Sigmoid colon (tissue), 7 donors: ENCODE measurements around the gene IL12RB1. TPM values are rescaled to one million over a fixed set of nuclear protein-coding genes. Genes with fewer than 3 reads are reported as not detected.

Experiments
- DNase-seq: peaks from one replicate; pipeline ENCODE4 v3.0.0-alpha.2; 2019
- H3K27ac ChIP-seq, 4 donors: fragments of 200-600 bp; sonication (generic); one replicate each; pipeline ENCODE4 v1.5.1; 2016 to 2019; ENCODE audit warnings: mild to moderate bottlenecking in 1 of 4
- H3K27me3 ChIP-seq, 3 donors: fragments of 200-600 bp; sonication (generic); one replicate each; pipeline ENCODE4 v1.5.1; 2019; ENCODE audit warnings: mild to moderate bottlenecking in 1 of 3
- H3K36me3 ChIP-seq, 4 donors: fragments of 200-600 bp; sonication (generic); one replicate each; pipeline ENCODE4 v1.5.1; 2016 to 2019
- H3K4me1 ChIP-seq, 4 donors: fragments of 200-600 bp; sonication (generic); one replicate each; pipeline ENCODE4 v1.5.1; 2017 to 2019
- H3K4me3 ChIP-seq, 4 donors: fragments of 200-600 bp; sonication (generic); one replicate each; pipeline ENCODE4 v1.5.1; 2017 to 2019; ENCODE audit warnings: mild to moderate bottlenecking in 2 of 4, moderate library complexity in 1 of 4
- H3K9me3 ChIP-seq, 4 donors: fragments of 200-600 bp in 3 of 4; sonication (generic) in 3 of 4; one replicate each; pipeline versions ENCODE4 v1.5.1 to v1.6.1; 2013 to 2019
- EP300 ChIP-seq, 4 donors: sonication (generic); formaldehyde crosslinking; IDR thresholded peaks; one replicate each; pipeline ENCODE4 v1.6.1; 2017; ENCODE audit warnings: antibody characterized with exemption in 4 of 4
- POLR2A ChIP-seq, 2 donors: fragments of 450-650 bp; IDR thresholded peaks; one replicate each; pipeline ENCODE4 v1.6.1; 2016; ENCODE audit warnings: antibody characterized with exemption in 2 of 2, mild to moderate bottlenecking in 2 of 2, moderate library complexity in 2 of 2
- POLR2AphosphoS5 ChIP-seq, 4 donors: sonication (generic); formaldehyde crosslinking; IDR thresholded peaks; one replicate each; pipeline ENCODE4 v1.6.1; 2017; ENCODE audit warnings: antibody characterized with exemption in 4 of 4
- WGBS, 2 donors: extraction: QIAGEN DNeasy Blood & Tissue Kit; methylation state at CpG; one replicate each; pipeline ENCODE4 v1.1.7; 2013; 5-methylcytosine and 5-hydroxymethylcytosine counted together
- intact Hi-C: fragments of 100-400 bp; cut with DNase I; formaldehyde crosslinking; loops from one replicate; pipeline ENCODE4 v1.15.1; 2023
- polyA plus RNA-seq, 3 donors: library from polyadenylated mRNA; stranded (reverse); fragments of 200-250 nt; gene quantifications; one replicate each; pipeline ENCODE4 v1.2.3, GENCODE V29; 2013
- total RNA-seq, 4 donors: library from RNA; depleted of rRNA; stranded (reverse); fragments of >200 nt; gene quantifications; one replicate each; pipeline ENCODE4 v1.1.0, GENCODE V29; 2016
- TF ChIP-seq, protein P1 (sequence below), 4 experiments: fragments of 450-650 bp in 3 of 4; fragments of 200-600 bp in 1 of 4; IDR thresholded peaks; one replicate each; pipeline ENCODE4 v1.5.1; 2016 to 2019; ENCODE audit warnings: antibody characterized with exemption in 4 of 4, mild to moderate bottlenecking in 3 of 4, moderate library complexity in 2 of 4
- donor health status: healthy with polysubstance abuse.
- donor health status: Bipolar disorder and iron deficiency.
- donor health status: healthy.

The IL12RB1 gene
- total and polyA plus RNA-seq, 7 donors = 0.99 to 6.0 (median 2.0) TPM; not detected in 1

DNA sequence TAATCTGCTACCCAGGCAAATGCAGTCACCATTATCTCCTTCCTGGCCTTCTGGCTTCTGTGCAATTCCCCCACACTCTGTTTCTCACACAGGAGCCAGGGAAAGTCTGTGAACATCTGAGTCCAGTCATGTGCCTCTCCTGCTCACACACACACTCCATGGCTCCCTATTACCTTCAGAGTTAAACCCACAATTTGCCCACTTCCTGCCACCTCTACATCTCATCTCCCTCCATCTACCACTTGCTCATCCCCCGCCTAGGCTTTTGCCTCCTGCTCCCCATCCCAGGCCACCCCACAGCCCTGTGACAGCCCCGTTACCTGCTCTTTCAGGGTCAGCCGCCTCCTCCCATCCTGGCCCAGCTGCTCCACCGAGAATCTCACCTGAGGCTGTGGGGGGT, 13.5 kb downstream of the IL12RB1 start:
- Histone ChIP-seq H3K4me3 (no peak overlapping the region), H3K27ac (no peak overlapping the region), H3K27me3 (no peaks in the 10 kb centered on the region), H3K36me3 (no peaks in the 10 kb centered on the region), H3K4me1 (no peaks in the 10 kb centered on the region), H3K9me3 (no peaks in the 10 kb centered on the region)
- TF ChIP-seq POLR2AphosphoS5 (IDR thresholded peaks at IDR 0.05) = no peak
- no peak for TF ChIP-seq POLR2A (IDR thresholded peaks at IDR 0.05)
- TF ChIP-seq, protein P1, sequence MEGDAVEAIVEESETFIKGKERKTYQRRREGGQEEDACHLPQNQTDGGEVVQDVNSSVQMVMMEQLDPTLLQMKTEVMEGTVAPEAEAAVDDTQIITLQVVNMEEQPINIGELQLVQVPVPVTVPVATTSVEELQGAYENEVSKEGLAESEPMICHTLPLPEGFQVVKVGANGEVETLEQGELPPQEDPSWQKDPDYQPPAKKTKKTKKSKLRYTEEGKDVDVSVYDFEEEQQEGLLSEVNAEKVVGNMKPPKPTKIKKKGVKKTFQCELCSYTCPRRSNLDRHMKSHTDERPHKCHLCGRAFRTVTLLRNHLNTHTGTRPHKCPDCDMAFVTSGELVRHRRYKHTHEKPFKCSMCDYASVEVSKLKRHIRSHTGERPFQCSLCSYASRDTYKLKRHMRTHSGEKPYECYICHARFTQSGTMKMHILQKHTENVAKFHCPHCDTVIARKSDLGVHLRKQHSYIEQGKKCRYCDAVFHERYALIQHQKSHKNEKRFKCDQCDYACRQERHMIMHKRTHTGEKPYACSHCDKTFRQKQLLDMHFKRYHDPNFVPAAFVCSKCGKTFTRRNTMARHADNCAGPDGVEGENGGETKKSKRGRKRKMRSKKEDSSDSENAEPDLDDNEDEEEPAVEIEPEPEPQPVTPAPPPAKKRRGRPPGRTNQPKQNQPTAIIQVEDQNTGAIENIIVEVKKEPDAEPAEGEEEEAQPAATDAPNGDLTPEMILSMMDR (IDR thresholded peaks at IDR 0.05) = no peak
- no peak for TF ChIP-seq EP300 (IDR thresholded peaks at IDR 0.05)
- intact Hi-C loops = no loop called here
- no peak for DNase-seq
- WGBS, 2 donors = 73% methylated on average over 4 of the region's 4 CpGs

DNA sequence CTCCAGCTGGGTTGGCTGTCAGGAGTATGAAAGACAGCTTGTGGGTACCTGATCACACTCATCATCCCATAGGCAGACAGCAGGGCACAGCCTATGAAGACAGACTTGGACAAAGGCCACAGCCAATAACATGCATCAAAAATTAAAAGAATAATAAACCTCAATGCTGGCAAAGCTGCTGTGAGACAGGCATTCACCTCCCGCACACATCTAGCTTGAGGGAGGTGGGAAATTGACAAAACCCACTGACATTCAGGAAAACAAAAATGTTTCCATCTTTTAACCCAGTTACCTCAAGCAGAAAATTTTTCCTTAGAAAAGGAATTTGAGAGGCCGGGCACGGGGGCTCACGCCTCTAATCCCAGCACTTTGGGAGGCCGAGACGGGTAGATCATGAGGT, 14.4 kb downstream of the IL12RB1 start:
- intact Hi-C loops = no loop called here
- H3K36me3 ChIP-seq = no peaks in the 10 kb centered on the region
- 93% methylated on average over 6 of the region's 6 CpGs for WGBS, 2 donors
- no peaks in the 10 kb centered on the region for H3K4me1 ChIP-seq
- no peak for DNase-seq
- H3K9me3 ChIP-seq = no peaks in the 10 kb centered on the region
- no peak overlapping the region for H3K27ac ChIP-seq
- no peak overlapping the region for H3K4me3 ChIP-seq
- TF ChIP-seq EP300 (IDR thresholded peaks at IDR 0.05) = no peak
- no peak for TF ChIP-seq POLR2AphosphoS5 (IDR thresholded peaks at IDR 0.05)
- TF ChIP-seq, protein P1 (IDR thresholded peaks at IDR 0.05) = no peak
- no peak for TF ChIP-seq POLR2A (IDR thresholded peaks at IDR 0.05)
- no peaks in the 10 kb centered on the region for H3K27me3 ChIP-seq

DNA sequence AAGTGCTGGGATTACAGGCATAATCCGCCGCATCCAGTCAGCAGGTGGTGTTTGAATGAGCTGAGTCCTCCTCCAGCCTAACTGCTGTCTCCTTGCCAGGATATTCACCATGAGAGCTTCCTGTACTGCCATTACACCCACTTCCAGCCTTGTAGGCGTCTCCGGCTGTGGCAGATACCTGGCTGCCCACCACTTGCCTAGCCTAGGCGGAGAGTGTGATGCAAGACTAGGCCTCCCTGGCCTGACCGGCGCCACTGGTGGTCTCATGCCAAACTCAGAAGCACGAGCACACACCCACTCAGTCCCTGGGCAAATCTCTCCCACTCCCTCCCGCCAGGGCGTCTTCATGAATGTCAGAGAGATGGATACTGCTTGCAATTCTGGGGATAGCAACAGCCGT, 16.6 kb downstream of the IL12RB1 start:
- no peaks in the 10 kb centered on the region for H3K4me1 ChIP-seq
- intact Hi-C loops = no loop called here
- no peak overlapping the region for H3K27ac ChIP-seq
- TF ChIP-seq POLR2A (IDR thresholded peaks at IDR 0.05) = no peak
- TF ChIP-seq, protein P1 (IDR thresholded peaks at IDR 0.05) = no peak
- no peak for TF ChIP-seq POLR2AphosphoS5 (IDR thresholded peaks at IDR 0.05)
- TF ChIP-seq EP300 (IDR thresholded peaks at IDR 0.05) = no peak
- no peaks in the 10 kb centered on the region for H3K9me3 ChIP-seq
- WGBS, 2 donors = 81 to 85% methylated on average over 11 of the region's 11 CpGs
- DNase-seq = no peak
- H3K27me3 ChIP-seq = no peaks in the 10 kb centered on the region
- H3K4me3 ChIP-seq = no peak overlapping the region
- H3K36me3 ChIP-seq = no peaks in the 10 kb centered on the region

- H3K4me1 ChIP-seq = no peaks in the 10 kb centered on the region
- TF ChIP-seq POLR2AphosphoS5 (IDR thresholded peaks at IDR 0.05) = no peak
- no peak for TF ChIP-seq EP300 (IDR thresholded peaks at IDR 0.05)
- no peak for TF ChIP-seq POLR2A (IDR thresholded peaks at IDR 0.05)
- TF ChIP-seq, protein P1 (IDR thresholded peaks at IDR 0.05) = no peak
- intact Hi-C loops = no loop called here
- no peaks in the 10 kb centered on the region for H3K27me3 ChIP-seq
- 84 to 90% methylated on average over 15 of the region's 15 CpGs for WGBS, 2 donors
- no peaks in the 10 kb centered on the region for H3K36me3 ChIP-seq
- no peak for DNase-seq
- H3K27ac ChIP-seq = no peak overlapping the region
- H3K9me3 ChIP-seq = no peaks in the 10 kb centered on the region
- H3K4me3 ChIP-seq = no peak overlapping the region
Measured at GRCh38 chr19:18069383-18069782, 17.4 kb downstream of the IL12RB1 start.

DNA sequence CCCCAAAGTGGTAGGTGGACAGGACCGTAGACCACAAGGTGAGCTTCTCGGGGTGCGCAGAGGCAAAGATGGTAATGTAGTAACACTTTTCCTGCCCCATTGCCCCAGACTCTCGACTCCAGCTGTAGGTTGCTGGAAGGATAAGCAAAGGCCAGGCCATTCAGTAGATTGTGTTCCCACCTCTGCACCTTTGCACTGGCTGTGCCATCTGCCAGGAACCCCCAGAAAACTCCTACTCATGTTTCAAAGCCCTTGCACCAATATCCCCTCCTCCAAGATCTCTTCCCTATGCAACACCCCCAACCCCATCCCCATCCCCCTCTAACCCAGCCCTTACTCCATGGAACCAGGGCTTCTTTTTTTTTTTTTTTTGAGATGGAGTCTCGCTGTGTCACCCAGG, 18.3 kb downstream of the IL12RB1 start:
- H3K27me3 ChIP-seq = no peaks in the 10 kb centered on the region
- WGBS, 2 donors = 90 to 94% methylated on average over 5 of the region's 5 CpGs
- DNase-seq = no peak

More for the DNA sequence above, 18.3 kb downstream of the IL12RB1 start:
- H3K9me3 ChIP-seq = no peaks in the 10 kb centered on the region
- no peaks in the 10 kb centered on the region for H3K36me3 ChIP-seq
- no peaks in the 10 kb centered on the region for H3K4me1 ChIP-seq
- H3K4me3 ChIP-seq = no peak overlapping the region
- no peak overlapping the region for H3K27ac ChIP-seq
- TF ChIP-seq POLR2AphosphoS5 (IDR thresholded peaks at IDR 0.05) (no peak), POLR2A (IDR thresholded peaks at IDR 0.05) (no peak), EP300 (IDR thresholded peaks at IDR 0.05) (no peak)
- TF ChIP-seq, protein P1 (IDR thresholded peaks at IDR 0.05) = no peak
- intact Hi-C loops = no loop called here
